HG03159 (cell line): Measurements from ENCODE around the gene ZC3H4.

Experiments used
- ATAC-seq: cut with Tn5 transposase; IDR thresholded peaks from one replicate; pipeline ENCODE4 v1.9.1; 2021; ENCODE audit warnings: mild to moderate bottlenecking, moderate library complexity; ENCODE audit not compliant: unreplicated experiment

ZC3H4 gene

DNA sequence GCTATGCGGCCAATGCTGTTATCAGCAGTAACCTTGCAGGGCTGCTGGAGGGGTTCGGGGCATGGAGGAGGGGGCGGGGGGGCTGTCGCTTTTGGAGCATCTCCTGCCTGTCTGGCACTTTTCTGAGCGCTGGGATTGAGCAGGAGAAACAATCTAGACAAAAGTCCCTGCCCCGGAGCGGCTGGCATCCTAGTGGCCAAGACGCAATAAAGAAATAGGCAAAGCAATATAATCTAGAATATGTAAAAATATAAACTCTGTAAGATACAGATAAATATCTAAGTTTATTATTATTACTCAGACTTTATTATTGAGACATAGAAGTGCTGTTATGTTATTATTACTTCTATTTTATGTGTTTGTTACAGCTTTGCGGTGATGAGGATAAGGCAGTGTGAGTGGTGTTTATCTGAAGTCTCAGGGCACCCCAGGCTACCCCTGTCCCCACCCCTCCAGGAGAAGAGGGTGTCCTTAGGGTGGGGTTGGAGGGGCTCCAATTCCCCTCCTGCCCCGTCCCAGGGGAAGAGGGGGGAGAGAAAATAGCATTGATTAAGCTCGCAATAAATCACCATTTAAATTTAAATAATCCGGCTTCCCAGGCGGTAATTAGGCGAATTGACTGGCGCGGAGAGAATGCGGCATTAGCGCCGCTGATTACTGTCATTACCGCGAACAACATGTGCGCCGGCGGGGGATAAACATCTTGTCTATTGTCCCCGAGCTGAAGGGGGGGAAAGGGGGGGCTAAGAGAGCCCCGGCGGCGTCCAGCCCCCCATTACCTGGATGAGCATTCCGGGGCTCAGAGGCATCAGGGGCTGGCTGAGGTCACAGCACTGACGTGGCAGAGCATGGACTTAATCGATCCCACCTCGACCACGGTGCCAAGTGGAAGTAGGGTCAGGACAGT lies 90.8 kb downstream of the ZC3H4 start:
- no peak for ATAC-seq

GRCh38 chr19:47022140-47022536 lies 91.4 kb downstream of the ZC3H4 start:
- ATAC-seq = no peak

- ATAC-seq = no peak
These were observed 91.9 kb downstream of the ZC3H4 start for GRCh38 chr19:47021536-47022139.

- ATAC-seq = no peak
These were observed 92.5 kb downstream of the ZC3H4 start for GRCh38 chr19:47020992-47021496.

DNA sequence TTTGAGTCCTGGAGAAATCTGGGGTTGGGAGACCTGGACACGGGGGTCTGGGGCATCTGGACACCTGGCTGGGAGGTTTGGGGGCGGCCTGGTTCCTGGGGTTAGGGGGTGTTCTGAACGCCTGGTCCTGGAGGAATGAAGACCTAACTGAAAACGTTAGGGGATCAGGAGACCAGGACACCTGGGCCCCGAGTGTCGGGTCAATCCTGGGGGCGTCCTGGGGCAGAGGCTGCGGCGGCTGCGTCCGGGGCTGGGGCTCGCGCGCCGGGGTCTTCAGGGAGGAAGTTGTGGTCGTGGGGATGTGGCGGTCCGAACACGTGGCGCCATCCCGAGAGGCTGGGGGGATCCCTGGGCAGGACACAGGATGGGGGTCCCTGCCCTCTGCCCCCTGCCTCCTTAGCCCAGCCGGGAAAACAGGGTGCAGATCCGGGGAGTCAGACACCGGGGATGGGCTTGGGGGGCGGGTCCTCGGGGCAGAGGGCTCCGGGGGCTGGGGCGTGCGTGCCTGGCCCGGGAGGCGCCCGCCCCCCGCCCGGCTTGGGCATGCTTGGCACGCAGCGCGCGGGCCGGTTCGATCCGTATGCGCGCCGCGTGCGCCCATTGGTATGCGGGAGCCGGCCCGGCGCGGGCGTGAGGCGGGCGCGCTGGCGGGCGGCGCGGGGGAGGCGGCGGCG lies 93.3 kb downstream of the ZC3H4 start:
- ATAC-seq = no peak

DNA sequence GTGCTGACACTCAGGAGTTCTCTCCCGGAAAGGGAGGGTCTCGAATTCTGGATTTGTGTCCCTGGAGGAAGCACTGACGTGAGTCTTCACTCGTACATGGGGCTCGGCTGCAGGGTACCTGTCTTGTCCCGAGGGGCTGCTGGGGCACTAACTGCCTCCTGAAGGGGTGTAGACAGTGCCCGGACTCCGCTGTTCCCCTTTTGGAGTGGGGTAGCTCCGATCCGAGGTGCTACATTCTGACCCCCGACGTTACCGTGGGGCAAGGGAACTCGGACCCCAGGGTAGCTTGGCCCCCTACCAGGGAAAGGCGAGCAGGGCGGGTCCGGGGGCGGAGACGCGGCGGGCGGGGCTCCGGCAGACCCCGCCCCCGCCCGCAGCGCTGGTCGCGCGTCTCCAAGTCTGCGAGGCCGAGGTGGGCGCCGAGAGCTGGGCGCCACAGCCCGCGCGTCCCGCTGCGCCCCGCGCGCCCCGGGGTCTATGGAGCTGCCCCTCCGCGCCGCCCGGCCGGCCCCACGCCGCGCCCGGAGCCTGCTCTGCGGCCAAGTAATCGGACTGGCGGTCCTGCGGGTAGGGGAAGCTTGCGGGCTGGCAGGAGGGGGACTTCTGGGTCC lies 94.0 kb downstream of the ZC3H4 start, which contains the start of gene NPAS1:
NPAS1 (plus strand) TSS at position 407 of the 611 bp plus-strand sequence. CDS start 1,211 bp downstream, outside the sequence.
- ATAC-seq = no peak

DNA sequence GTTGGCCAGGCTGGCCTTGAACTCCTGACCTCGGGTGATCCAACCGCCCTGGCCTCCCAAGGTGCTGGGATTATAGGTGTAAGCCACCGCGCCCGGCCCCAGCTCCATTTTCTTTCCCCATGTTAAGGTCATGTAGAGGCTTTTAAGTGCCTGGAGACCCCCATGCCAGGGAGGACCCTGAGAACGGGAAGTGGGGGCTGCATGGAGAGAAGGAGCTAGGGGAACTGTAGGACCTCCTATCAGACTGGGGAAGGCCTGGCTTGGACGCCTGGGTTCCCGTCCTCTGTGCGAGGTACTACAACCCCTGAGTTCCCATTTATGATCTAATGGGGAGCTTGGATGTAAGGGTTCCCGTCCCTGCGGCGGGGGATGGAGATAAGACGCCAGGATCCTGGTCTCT lies 94.7 kb downstream of the ZC3H4 start:
- ATAC-seq = no peak
